Mucosa of descending colon (tissue), 3 donors: ENCODE results near the gene PCARE. TPM values are rescaled to one million over a fixed set of nuclear protein-coding genes. Genes with fewer than 3 reads are reported as not detected.
"Not testable (repeated sequence)": the region's sequence is repeated elsewhere in the genome, so short reads cannot be mapped to it uniquely, and the experiment has no call there.

Source experiments
- ATAC-seq: fragments of 200-7000 bp; cut with Tn5 transposase; one replicate; pipeline ENCODE4 v1.9.1; 2020; ENCODE audit warnings: mild to moderate bottlenecking, moderate library complexity
- DNase-seq, 3 donors: peaks; one replicate each; pipeline ENCODE4 v3.0.0-alpha.2; 2020
- H3K36me3 ChIP-seq: fragments of 200-600 bp; one replicate; pipeline ENCODE4 v1.8.0; 2021; ENCODE audit warnings: low read depth, mild to moderate bottlenecking
- H3K4me1 ChIP-seq: fragments of 200-600 bp; one replicate; pipeline ENCODE4 v1.8.0; 2021; ENCODE audit warnings: low read depth, mild to moderate bottlenecking
- H3K4me3 ChIP-seq: fragments of 200-600 bp; one replicate; pipeline ENCODE4 v1.8.0; 2021; ENCODE audit warnings: mild to moderate bottlenecking
- H3K9me3 ChIP-seq: fragments of 200-600 bp; one replicate; pipeline ENCODE4 v1.8.0; 2021; ENCODE audit warnings: mild to moderate bottlenecking
- intact Hi-C, 2 donors: fragments of 100-400 bp; cut with DNase I in 1 of 2; cut with micrococcal nuclease in 1 of 2; formaldehyde crosslinking; loops; one replicate each; pipeline versions ENCODE4 v1.11.0 to v1.11.1; 2022; cut with DNase I, micrococcal nuclease
- total RNA-seq, 3 donors: library from RNA; stranded (reverse); fragmentation: NEBNext Ultra II Directional in 2 of 3; extraction: Animal tissue kit (Norgen Biotek cat#: 25700) in 2 of 3; gene quantifications; one replicate each; pipeline versions ENCODE4 v1.2.1 to v1.2.4, GENCODE V29; 2021 to 2023
- TF ChIP-seq, protein P1 (sequence below): fragments of 200-600 bp; IDR thresholded peaks from one replicate; pipeline ENCODE4 v1.8.0; 2022; ENCODE audit warnings: antibody characterized with exemption, mild to moderate bottlenecking
- donor health status: DM: no; HTN: no; CAD: no; lungs with moderate emphysema.
- donor health status: DM: no; HTN: no; CAD: no.
- donor health status: DM: no; HTN: yes; CAD: no.

The PCARE gene
- total RNA-seq, 3 donors from 2014 or later = not detected

DNA sequence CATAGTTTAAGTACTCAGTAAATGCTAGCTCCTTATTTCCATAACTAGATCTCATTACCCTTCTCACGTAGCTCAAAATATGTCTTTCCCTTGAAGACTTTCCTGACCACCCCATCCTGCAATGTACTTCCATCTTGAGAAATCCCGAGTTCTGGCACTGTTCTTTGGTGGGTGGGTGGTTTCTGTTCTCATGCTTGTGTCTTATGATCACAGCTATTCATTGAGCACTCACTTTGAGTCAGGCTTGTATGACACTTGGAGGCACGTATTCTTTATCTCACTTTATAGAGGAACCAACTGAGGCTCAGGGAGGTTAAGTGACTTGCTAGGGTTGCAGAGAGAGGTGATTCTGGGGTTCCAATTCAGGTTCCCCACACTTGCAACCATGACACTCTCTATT is 31.9 kb upstream of the PCARE start:
- no peaks in the 10 kb centered on the region for H3K36me3 ChIP-seq
- H3K4me3 ChIP-seq = no peak overlapping the region
- no peaks in the 10 kb centered on the region for H3K4me1 ChIP-seq
- no peaks in the 10 kb centered on the region for H3K9me3 ChIP-seq
- TF ChIP-seq, protein P1, sequence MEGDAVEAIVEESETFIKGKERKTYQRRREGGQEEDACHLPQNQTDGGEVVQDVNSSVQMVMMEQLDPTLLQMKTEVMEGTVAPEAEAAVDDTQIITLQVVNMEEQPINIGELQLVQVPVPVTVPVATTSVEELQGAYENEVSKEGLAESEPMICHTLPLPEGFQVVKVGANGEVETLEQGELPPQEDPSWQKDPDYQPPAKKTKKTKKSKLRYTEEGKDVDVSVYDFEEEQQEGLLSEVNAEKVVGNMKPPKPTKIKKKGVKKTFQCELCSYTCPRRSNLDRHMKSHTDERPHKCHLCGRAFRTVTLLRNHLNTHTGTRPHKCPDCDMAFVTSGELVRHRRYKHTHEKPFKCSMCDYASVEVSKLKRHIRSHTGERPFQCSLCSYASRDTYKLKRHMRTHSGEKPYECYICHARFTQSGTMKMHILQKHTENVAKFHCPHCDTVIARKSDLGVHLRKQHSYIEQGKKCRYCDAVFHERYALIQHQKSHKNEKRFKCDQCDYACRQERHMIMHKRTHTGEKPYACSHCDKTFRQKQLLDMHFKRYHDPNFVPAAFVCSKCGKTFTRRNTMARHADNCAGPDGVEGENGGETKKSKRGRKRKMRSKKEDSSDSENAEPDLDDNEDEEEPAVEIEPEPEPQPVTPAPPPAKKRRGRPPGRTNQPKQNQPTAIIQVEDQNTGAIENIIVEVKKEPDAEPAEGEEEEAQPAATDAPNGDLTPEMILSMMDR = no peak
- no peak for DNase-seq
- intact Hi-C loops = no loop called here
- no peak for ATAC-seq

DNA sequence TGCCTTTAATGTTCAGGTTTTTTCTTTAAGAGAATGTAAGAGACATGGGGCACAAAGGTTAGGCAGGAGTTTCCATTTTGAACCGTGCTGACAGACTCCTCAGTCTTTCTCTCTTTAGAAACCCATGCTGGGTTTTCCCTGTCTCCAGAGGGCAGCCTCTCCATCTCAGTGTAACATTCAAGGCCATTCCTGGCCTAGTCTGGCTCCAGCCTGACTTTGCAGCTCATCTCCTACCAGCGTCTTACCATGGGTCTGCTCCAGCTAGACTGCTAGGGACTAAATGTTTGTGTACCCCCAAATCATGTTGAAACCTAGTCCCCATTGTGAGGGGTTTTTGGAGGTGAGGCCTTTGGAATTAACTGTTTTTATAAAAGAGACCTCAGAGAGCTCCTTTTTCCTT is 31.1 kb upstream of the PCARE start:
- DNase-seq (no peak), ATAC-seq (no peak)
- Histone ChIP-seq H3K36me3 (no peaks in the 10 kb centered on the region), H3K4me3 (no peak overlapping the region), H3K4me1 (no peaks in the 10 kb centered on the region), H3K9me3 (no peaks in the 10 kb centered on the region)
- TF ChIP-seq, protein P1 = no peak
- intact Hi-C loops = no loop called here

DNA sequence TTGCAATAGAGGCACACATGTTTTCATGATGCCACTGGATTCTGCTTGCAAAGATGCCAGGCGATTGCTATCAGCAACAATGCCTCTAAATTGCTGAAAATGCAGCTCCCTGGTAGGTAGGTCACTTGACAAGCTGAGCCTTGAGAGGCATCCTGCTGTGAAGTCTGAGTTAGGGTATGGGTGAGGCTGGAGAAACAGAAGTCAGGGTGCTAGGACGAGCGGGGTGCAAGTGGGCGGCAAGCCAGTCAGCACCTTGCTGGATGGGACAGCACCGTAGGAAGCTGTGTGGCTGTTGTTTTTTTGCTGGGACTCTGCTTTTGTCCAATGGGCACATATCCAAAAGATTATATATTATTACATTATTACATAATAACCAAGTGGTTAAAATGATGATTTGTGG is 30.4 kb upstream of the PCARE start:
- H3K4me1 ChIP-seq = no peaks in the 10 kb centered on the region
- intact Hi-C loops = no loop called here
- ATAC-seq (no peak), DNase-seq (no peak)
- no peak overlapping the region for H3K4me3 ChIP-seq
- no peaks in the 10 kb centered on the region for H3K36me3 ChIP-seq
- no peaks in the 10 kb centered on the region for H3K9me3 ChIP-seq
- TF ChIP-seq, protein P1 = no peak

DNA sequence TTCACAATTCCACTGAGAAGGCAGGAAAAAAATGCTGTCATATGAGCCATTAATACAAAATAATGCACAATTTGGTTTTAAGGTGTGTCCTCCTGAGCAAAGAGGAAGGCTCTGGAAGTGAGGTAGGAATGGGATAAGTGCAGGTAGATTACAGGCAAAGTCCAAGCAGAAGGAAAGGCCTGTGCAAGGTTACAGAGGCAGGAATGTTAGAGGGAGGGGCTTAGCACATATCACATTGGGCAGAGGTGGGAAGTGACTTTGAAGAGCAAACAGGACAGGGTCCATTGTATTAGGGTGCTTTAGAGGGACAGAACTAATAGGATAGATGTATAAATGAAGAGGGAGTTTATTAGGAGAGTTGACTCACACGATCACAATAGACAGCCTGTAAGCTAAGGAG is 26.2 kb upstream of the PCARE start:
- Histone ChIP-seq H3K4me1 (no peaks in the 10 kb centered on the region), H3K4me3 (no peak overlapping the region), H3K9me3 (no peaks in the 10 kb centered on the region), H3K36me3 (no peaks in the 10 kb centered on the region)
- TF ChIP-seq, protein P1 = no peak
- DNase-seq (no peak), ATAC-seq (no peak)
- intact Hi-C loops = no loop called here

DNA sequence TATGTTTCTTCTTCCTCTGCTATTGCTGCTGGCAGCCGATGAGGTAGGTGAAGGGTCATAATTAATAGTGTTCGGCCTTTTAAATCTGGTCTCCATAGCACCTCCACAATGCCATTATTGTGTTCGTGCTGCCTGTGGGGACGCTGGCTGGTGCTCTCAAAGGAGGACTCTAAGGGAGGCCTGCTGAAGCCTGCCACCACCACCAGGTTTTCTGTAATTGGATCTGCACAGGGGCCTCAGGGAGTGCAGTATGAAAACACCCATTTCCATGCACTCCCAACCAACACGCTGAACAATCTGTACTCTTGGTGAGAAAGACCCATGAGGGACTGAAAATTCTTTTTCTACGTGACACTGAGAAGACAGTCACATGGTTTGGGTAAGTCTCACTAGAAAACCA is 23.2 kb upstream of the PCARE start:
- DNase-seq (no peak), ATAC-seq (no peak)
- Histone ChIP-seq H3K4me3 (no peak overlapping the region), H3K36me3 (no peaks in the 10 kb centered on the region), H3K4me1 (no peaks in the 10 kb centered on the region), H3K9me3 (no peaks in the 10 kb centered on the region)
- TF ChIP-seq, protein P1 = no peak
- intact Hi-C loops = no loop called here

DNA sequence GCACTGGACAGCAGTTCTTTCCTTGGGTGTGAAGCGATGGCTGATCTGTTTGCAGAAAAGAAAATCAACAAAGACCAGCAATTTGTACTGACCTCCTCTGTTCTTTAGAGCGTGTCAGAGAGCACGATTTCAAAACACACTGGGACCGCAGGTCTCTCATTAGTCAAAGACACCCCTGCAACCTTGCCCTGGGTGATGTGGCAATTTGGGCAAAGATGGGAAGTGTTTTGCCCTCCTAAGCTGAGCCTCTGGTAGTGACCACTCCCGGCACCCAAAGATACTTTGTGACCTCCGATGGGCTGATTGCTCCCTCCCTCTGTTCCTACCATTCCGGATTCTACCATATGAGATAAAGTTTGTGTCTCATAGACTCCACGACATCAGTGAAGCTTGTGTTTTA is 22.6 kb upstream of the PCARE start:
- Histone ChIP-seq H3K36me3 (no peaks in the 10 kb centered on the region), H3K4me1 (no peaks in the 10 kb centered on the region), H3K9me3 (no peaks in the 10 kb centered on the region), H3K4me3 (no peak overlapping the region)
- intact Hi-C loops = no loop called here
- DNase-seq (no peak), ATAC-seq (no peak)
- TF ChIP-seq, protein P1 = no peak

DNA sequence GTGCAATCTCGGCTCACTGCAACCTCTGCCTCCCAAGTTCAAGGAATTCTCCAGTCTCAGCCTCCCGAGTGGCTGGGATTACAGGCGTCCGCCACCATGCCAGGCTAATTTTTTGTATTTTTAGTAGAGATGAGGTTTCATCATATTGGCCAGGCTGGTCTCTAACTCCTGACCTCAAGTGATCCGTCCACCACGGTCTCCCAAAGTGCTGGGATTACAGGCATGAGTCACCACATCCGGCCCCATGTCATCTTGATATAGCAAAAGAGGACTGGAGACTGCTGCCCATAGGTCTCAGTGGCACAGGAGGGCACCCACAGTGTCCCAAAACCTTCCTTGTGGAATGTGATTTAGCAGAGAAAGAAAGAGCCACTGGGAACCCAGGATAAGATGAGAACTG is 16.0 kb upstream of the PCARE start:
- H3K4me3 ChIP-seq, DNase-seq, intact Hi-C loops, ATAC-seq, H3K36me3 ChIP-seq, H3K9me3 ChIP-seq, H3K4me1 ChIP-seq: not testable (repeated sequence)
